GM18870 (cell line): ENCODE measurements around the gene ZNF248.
"Not testable (repeated sequence)": the region's sequence is repeated elsewhere in the genome, so short reads cannot be mapped to it uniquely, and the experiment has no call there.

Experiments
- ATAC-seq: cut with Tn5 transposase; IDR thresholded peaks from one replicate; pipeline ENCODE4 v1.9.1; 2021; ENCODE audit warnings: moderate library complexity; ENCODE audit not compliant: unreplicated experiment

Gene ZNF248

DNA sequence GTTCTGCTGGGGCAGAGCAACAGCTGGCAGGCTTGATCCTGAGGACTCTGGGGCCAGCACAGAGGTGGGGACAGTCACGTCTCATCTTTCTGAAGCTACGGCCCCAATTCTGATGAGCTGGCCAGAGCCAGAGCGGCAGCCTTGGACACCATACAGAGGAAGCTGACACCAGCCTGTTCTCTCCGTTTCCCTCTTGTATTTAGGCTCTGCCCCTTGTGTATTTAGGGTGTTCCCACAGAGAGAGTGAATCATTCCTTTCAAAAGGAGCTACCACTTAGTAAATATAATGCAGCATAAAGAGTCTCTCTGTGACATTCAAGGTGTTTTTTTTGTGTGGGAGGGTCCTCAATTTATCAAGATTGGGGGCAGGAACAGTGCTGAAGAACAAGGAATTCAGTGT is 109.2 kb downstream of the ZNF248 start:
- ATAC-seq: no peak

DNA sequence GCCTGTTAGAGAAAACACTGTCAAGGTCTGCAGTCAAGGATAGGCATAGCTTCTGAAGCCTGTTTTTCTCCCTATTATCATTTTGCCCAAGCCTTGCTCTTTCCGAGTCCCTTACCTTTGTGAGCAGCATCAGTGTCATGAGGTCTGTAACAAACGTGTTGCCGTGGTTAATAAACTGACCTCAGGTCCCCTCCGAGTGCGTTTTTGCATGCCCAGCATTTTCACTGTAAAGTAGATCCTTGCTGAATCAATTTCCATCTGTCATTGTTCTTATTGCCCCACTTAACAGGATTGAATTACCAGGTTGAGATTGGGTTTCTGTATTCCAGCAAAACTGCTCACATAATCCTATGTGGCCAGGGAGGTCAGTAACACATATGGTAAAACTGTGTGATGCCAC is 110.3 kb downstream of the ZNF248 start:
- ATAC-seq: no peak

DNA sequence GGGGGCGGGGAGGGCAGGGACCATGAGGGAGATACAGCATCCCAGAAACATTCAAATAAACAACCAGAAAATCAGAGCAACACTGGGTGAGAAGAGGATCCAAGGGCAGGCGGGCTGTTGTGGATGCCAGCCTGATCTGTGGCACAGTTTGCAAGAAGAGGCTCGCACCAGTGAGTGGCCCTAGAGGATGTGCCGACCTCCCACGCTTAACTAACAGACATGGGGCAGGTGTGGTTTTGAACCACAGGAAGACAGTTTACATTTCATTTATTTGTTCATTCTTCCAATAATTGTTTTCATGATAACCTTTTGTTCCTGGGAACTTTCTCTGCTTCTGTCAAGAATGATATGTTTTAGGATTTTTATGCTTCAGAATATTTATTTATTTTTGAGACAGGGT is 115.6 kb downstream of the ZNF248 start:
- no peak for ATAC-seq

DNA sequence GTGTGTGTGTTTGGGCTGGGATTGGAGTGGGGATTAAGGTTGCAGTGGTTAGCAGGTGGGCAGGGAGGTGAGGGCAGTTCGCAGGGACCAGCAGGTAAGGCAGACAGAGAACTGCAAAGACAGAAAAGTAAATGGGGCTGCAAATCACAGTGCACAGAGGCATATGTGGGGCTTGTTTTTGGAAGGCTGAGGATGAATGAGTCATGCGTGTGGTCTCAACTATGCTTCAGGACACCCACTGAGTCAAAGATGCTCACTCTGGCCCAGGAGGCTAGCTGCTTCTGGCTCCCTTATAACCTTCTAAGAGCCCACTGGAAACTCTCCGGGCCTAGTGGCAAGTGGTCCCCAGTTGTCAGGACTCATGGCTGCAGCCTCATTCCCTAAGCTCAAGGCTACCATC is 118.2 kb downstream of the ZNF248 start:
- ATAC-seq: no peak

DNA sequence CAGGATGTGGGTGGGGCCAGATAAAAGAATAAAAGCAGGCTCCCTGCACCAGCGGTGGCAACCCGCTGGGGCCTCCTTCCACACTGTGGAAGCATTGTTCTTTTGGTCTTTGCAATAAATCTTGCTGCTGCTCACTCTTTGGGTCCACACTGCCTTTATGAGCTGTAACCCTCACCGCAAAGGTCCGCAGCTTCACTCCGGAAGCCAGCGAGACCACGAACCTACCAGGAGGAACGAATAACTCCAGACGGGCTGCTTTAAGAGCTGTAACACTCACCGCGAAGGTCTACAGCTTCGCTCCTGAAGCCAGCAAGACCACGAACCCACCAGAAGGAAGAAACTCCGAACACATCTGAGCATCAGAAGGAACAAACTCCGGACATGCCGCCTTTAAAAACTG is 119.2 kb downstream of the ZNF248 start:
- ATAC-seq: not testable (repeated sequence)

DNA sequence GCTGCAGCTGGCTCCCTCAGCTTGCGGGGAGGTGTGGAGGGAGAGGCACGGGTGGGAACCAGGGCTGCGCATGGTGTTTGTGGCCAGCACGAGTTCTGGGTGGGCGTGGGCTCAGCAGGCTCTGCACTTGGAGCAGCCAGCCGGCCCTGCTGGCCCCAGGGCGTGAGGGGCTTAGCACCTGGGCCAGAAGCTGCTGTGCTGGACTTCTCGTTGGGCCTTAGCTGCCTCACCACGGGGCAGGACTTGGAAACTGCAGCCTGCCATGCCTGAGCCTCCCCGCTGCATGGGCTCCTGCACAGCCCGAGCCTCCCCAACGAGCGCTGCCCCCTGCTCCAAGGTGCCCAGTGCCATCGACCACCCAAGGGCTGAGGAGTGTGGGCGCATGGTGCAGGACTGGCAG is 120.1 kb downstream of the ZNF248 start:
- ATAC-seq: no peak

DNA sequence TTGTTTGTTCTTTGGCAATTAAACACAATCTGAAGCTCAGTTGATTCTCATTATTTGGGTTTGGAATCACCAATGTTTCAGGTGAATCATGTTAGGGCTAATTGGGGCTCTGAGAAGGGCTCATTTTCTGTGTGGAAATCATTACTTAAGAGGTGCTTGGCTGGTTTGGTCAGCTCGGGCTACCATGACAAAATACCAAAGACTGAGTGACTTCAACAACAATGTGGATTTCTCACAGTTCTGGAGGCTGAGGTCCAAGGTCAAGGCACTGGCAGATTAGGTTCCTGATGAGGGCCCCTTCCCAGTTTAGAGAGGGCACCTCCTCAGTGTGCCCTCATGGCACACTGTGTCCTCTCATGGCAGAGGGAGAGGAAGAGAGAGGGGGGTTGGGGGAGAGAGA is 121.3 kb downstream of the ZNF248 start:
- ATAC-seq: no peak

DNA sequence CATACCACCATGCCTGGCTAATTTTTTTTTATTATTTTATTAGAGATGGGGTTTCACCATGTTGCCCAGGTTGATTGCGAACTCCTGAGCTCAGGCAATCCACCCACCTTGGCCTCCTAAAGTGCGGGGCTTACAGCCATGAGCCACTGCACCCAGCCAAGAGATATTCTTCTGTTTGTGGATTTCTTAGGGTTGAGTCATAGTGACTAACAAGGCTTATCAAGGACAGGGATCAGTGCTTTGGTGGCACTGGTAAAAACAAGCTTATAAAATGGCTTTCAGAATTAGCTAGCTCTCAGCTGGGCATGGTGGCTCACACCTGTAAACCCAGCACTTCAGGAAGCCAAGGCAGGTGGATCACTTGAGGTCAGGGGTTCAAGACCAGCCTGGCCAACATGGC is 122.4 kb downstream of the ZNF248 start:
- no peak for ATAC-seq
